NOMO-1 treated with DMSO at 0.1 percent for 48 hours (cell line): Measurements from ENCODE around the gene STARD4.

Experiments used
- DNase-seq: peaks from one replicate; lab custom pipeline; 2025; ENCODE audit not compliant: unreplicated experiment; lab: John Stamatoyannopoulos, UW

STARD4 gene

GRCh38 chr5:111478266-111478665, 34.1 kb downstream of the STARD4 start:
- no peak for DNase-seq

GRCh38 chr5:111472579-111472978, 39.8 kb downstream of the STARD4 start:
- DNase-seq = peak; percentile 69

- no peak for DNase-seq
Measured at GRCh38 chr5:111472096-111472495, 40.2 kb downstream of the STARD4 start.

GRCh38 chr5:111469903-111470302, 42.4 kb downstream of the STARD4 start:
- DNase-seq = no peak

- DNase-seq = no peak
Measured at GRCh38 chr5:111469293-111469896, 42.9 kb downstream of the STARD4 start.

GRCh38 chr5:111463311-111463710, 49.0 kb downstream of the STARD4 start:
- no peak for DNase-seq

- DNase-seq = peak; percentile 40
Measured at GRCh38 chr5:111461934-111462333, 50.4 kb downstream of the STARD4 start.

GRCh38 chr5:111461255-111461671, 51.1 kb downstream of the STARD4 start:
- no peak for DNase-seq

GRCh38 chr5:111454776-111455175, 57.6 kb downstream of the STARD4 start:
- DNase-seq = no peak

GRCh38 chr5:111454198-111454622, 58.1 kb downstream of the STARD4 start:
- no peak for DNase-seq

GRCh38 chr5:111453747-111454146, 58.6 kb downstream of the STARD4 start:
- no peak for DNase-seq

GRCh38 chr5:111453295-111453694, 59.0 kb downstream of the STARD4 start:
- DNase-seq = no peak

- no peak for DNase-seq
Measured at GRCh38 chr5:111447822-111448221, 64.5 kb downstream of the STARD4 start.

- no peak for DNase-seq
Measured at GRCh38 chr5:111447099-111447498, 65.2 kb downstream of the STARD4 start.
